IMR-90 (cell line): Measurements from ENCODE around the gene NR4A3. TPM values are rescaled to one million over a fixed set of nuclear protein-coding genes. Genes with fewer than 3 reads are reported as not detected.
"Not testable (repeated sequence)": the region's sequence is repeated elsewhere in the genome, so short reads cannot be mapped to it uniquely, and the experiment has no call there.

ENCODE experiments used
- ATAC-seq: fragments of 200-7000 bp; cut with Tn5 transposase; 2 replicates; pipeline ENCODE4 v1.9.1; 2020; ENCODE audit warnings: low read depth, mild to moderate bottlenecking, moderate library complexity
- BruUV-seq: library from RNA; stranded (reverse); fragments of 400-500 nt; replicated peaks from 2 replicates; lab custom pipeline; 2021; lab: Mats Ljungman, UMichigan
- CTCF ChIA-PET: fragments of 300-600 bp; formaldehyde crosslinking; extraction: SDS; loops from one replicate; lab custom pipeline; 2021; ENCODE audit warnings: antibody characterized with exemption; lab: Yijun Ruan, JAX
- POLR2A ChIA-PET: fragments of 300-600 bp; sonication (Branson Sonifier 250); formaldehyde crosslinking; loops from one replicate; lab custom pipeline; 2022; ENCODE audit warnings: antibody characterized with exemption; ENCODE audit not compliant: unreplicated experiment; lab: Charles Lee
- DNase-seq: peaks from one replicate; pipeline ENCODE4 v3.0.0; 2013
- H2AFZ ChIP-seq: replicated peaks from 2 replicates; pipeline ENCODE3; 2013; ENCODE audit warnings: low read length, mild to moderate bottlenecking; ENCODE audit not compliant: poor library complexity
- H2AK5ac ChIP-seq: 2 replicates; pipeline ENCODE4 v1.6.1; 2013; ENCODE audit warnings: low read depth, low read length, inconsistent platforms
- H2AK9ac ChIP-seq: replicated peaks from 2 replicates; pipeline ENCODE3; 2013; ENCODE audit warnings: mild to moderate bottlenecking, low read depth, low read length, moderate library complexity; ENCODE audit not compliant: poor library complexity
- H2BK120ac ChIP-seq: 2 replicates; pipeline ENCODE4 v1.6.1; 2013; ENCODE audit warnings: low read depth, low read length, inconsistent platforms
- H2BK15ac ChIP-seq: 3 replicates; pipeline ENCODE4 v1.6.1; 2013; ENCODE audit warnings: low read depth, low read length, inconsistent platforms
- H2BK20ac ChIP-seq: 2 replicates; pipeline ENCODE4 v1.6.1; 2013; ENCODE audit warnings: low read depth, mild to moderate bottlenecking, inconsistent platforms, low read length, moderate library complexity
- H2BK5ac ChIP-seq: 2 replicates; pipeline ENCODE4 v1.6.1; 2013; ENCODE audit warnings: mild to moderate bottlenecking, low read depth, low read length, inconsistent platforms; ENCODE audit not compliant: poor library complexity, severe bottlenecking
- H3K14ac ChIP-seq: replicated peaks from 2 replicates; pipeline ENCODE4 v1.6.1; 2013; ENCODE audit warnings: low read depth, low read length, inconsistent platforms
- H3K18ac ChIP-seq: 2 replicates; pipeline ENCODE4 v1.6.1; 2013; ENCODE audit warnings: low read depth, low read length, control low read depth
- H3K23ac ChIP-seq: 2 replicates; pipeline ENCODE4 v1.6.1; 2013; ENCODE audit warnings: low read depth, low read length, inconsistent platforms
- H3K27ac ChIP-seq: 2 replicates; pipeline ENCODE4 v1.5.1; 2013; ENCODE audit warnings: mild to moderate bottlenecking, control low read depth, low read length; ENCODE audit not compliant: insufficient read depth
- H3K27me3 ChIP-seq: 2 replicates; pipeline ENCODE4 v1.6.1; 2013; ENCODE audit warnings: low read length; ENCODE audit not compliant: control insufficient read depth, insufficient read depth
- H3K36me3 ChIP-seq: 2 replicates; pipeline ENCODE4 v1.6.1; 2013; ENCODE audit warnings: low read length, mixed read lengths; ENCODE audit not compliant: control insufficient read depth, insufficient read depth
- H3K4ac ChIP-seq: 2 replicates; pipeline ENCODE4 v1.6.1; 2013; ENCODE audit warnings: low read depth, low read length, inconsistent platforms
- H3K4me1 ChIP-seq: 2 replicates; pipeline ENCODE4 v1.6.1; 2013; ENCODE audit warnings: low read length, mixed read lengths; ENCODE audit not compliant: control insufficient read depth, insufficient read depth
- H3K4me2 ChIP-seq: 2 replicates; pipeline ENCODE4 v1.6.1; 2013; ENCODE audit warnings: low read depth, mild to moderate bottlenecking, control low read depth, low read length, moderate library complexity
- H3K4me3 ChIP-seq: 2 replicates; pipeline ENCODE4 v1.5.1; 2013; ENCODE audit warnings: low read depth, mild to moderate bottlenecking, control low read depth, low read length, moderate library complexity; ENCODE audit not compliant: insufficient read depth
- H3K56ac ChIP-seq: 2 replicates; pipeline ENCODE4 v1.6.1; 2013; ENCODE audit warnings: low read length, inconsistent platforms; ENCODE audit not compliant: insufficient read depth; ENCODE audit errors: extremely low read depth
- H3K79me1 ChIP-seq, 2 experiments: 2 replicates each; pipeline ENCODE4 v1.6.1; 2013; ENCODE audit warnings: low read length in 2 of 2, inconsistent platforms in 1 of 2, low read depth in 1 of 2
- H3K9ac ChIP-seq: 2 replicates; pipeline ENCODE4 v1.6.1; 2013; ENCODE audit warnings: low read depth, low read length, control low read depth
- H3K9me1 ChIP-seq: 2 replicates; pipeline ENCODE4 v1.6.1; 2013; ENCODE audit warnings: low read length, inconsistent platforms; ENCODE audit not compliant: insufficient read depth
- H3K9me3 ChIP-seq: 2 replicates; pipeline ENCODE4 v1.6.1; 2013; ENCODE audit warnings: low read length; ENCODE audit not compliant: control insufficient read depth, insufficient read depth
- H4K20me1 ChIP-seq: 2 replicates; pipeline ENCODE4 v1.6.1; 2013; ENCODE audit warnings: low read length, inconsistent platforms; ENCODE audit not compliant: insufficient read depth
- H4K5ac ChIP-seq: 2 replicates; pipeline ENCODE4 v1.6.1; 2013; ENCODE audit warnings: mild to moderate bottlenecking, low read depth, low read length, control low read depth
- H4K8ac ChIP-seq, 2 experiments: 2 replicates each; pipeline ENCODE4 v1.6.1; 2013; ENCODE audit warnings: low read depth in 2 of 2, low read length in 2 of 2, control low read depth in 1 of 2, inconsistent platforms in 1 of 2
- H4K91ac ChIP-seq: 2 replicates; pipeline ENCODE4 v1.6.1; 2013; ENCODE audit warnings: low read depth, low read length, inconsistent platforms; ENCODE audit not compliant: insufficient read depth
- WGBS, 2 experiments: methylation state at CpG; one replicate each; pipeline versions ENCODE4 v1.1.5 to v1.1.7; 2013; ENCODE audit warnings: missing lambda C conversion rate in 2 of 2; ENCODE audit not compliant: insufficient read length in 1 of 2; ENCODE audit errors: extremely low coverage in 2 of 2; 5-methylcytosine and 5-hydroxymethylcytosine counted together
- dilution Hi-C: fragments of 300-500 bp; cut with HindIII; formaldehyde crosslinking; loops from one replicate; pipeline ENCODE4 v1.14.3; 2018; ENCODE audit warnings: low sequenced_read_pairs; ENCODE audit not compliant: unreplicated experiment
- in situ Hi-C: fragments of 300-500 bp; cut with MboI; formaldehyde crosslinking; loops from 3 replicates; pipeline ENCODE4 v1.14.3; 2019; ENCODE audit warnings: low sequenced_read_pairs, inconsistent platforms, mixed read lengths
- intact Hi-C: fragments of 100-400 bp; cut with micrococcal nuclease; formaldehyde crosslinking; loops from 2 replicates; pipeline ENCODE4 v1.10.0; 2022
- polyA plus RNA-seq, 3 experiments: library from polyadenylated mRNA; depleted of rRNA; stranded (reverse); fragments of >200 nt; gene quantifications; 2 replicates each; pipeline ENCODE4 v1.2.3, GENCODE V29; 2012; ENCODE audit warnings: low replicate concordance in 1 of 3
- total RNA-seq: library from RNA; depleted of rRNA; stranded (reverse); fragments of >200 nt; gene quantifications from 2 replicates; pipeline ENCODE4 v1.2.3, GENCODE V29; 2012

Gene NR4A3
- total and polyA plus RNA-seq, 2 of the 4 experiments (the other 2 are of a cell fraction): 0.27 to 0.54 TPM

- DNase-seq, H3K4me2 ChIP-seq, H3K9me1 ChIP-seq, H3K36me3 ChIP-seq, H2BK120ac ChIP-seq, H3K27me3 ChIP-seq, H4K5ac ChIP-seq, H3K56ac ChIP-seq, H2BK20ac ChIP-seq, H3K4me1 ChIP-seq, H3K79me1 ChIP-seq, CTCF ChIA-PET, POLR2A ChIA-PET, ATAC-seq, H3K23ac ChIP-seq, H2BK5ac ChIP-seq, H3K18ac ChIP-seq, H4K8ac ChIP-seq, H3K14ac ChIP-seq, H3K9ac ChIP-seq, in situ Hi-C loops, dilution Hi-C loops, H2AK5ac ChIP-seq, H2AK9ac ChIP-seq, H4K20me1 ChIP-seq, intact Hi-C loops, H2AFZ ChIP-seq, H4K91ac ChIP-seq, H3K4ac ChIP-seq, BruUV-seq, H2BK15ac ChIP-seq, H3K4me3 ChIP-seq, H3K27ac ChIP-seq, H3K9me3 ChIP-seq: not testable (repeated sequence)
- WGBS, 2 experiments: no CpG with 5 or more reads among the region's 5 CpGs
These were observed 39.3 kb upstream of the NR4A3 start for GRCh38 chr9:99782349-99782748.
